ENCODE results near the gene METRN.

Gene METRN

GRCh38 chr16:762595-763268 is 47.8 kb downstream of the METRN start:
- no peak for DNase-seq

- no peak for DNase-seq
Measured at GRCh38 chr16:763369-764183, 48.7 kb downstream of the METRN start.

- DNase-seq, result no peak
Measured at GRCh38 chr16:764184-764750, 49.3 kb downstream of the METRN start.

GRCh38 chr16:764848-765487 is 50.0 kb downstream of the METRN start:
- no peak for DNase-seq

- DNase-seq, result no peak
Measured at GRCh38 chr16:765488-765865, 50.6 kb downstream of the METRN start.

GRCh38 chr16:766008-766819 is 51.3 kb downstream of the METRN start:
- DNase-seq, result no peak

- no peak for DNase-seq
Measured at GRCh38 chr16:766820-767640, 52.1 kb downstream of the METRN start.

- no peak for DNase-seq
Measured at GRCh38 chr16:767743-768235, 52.9 kb downstream of the METRN start.

- DNase-seq, result no peak
Measured at GRCh38 chr16:768428-768827, 53.5 kb downstream of the METRN start.
